A549 (cell line): ENCODE measurements around the gene PLXNA3. TPM values are rescaled to one million over a fixed set of nuclear protein-coding genes. Genes with fewer than 3 reads are reported as not detected.

ENCODE experiments used
- EHF ChIP-seq: fragments of 250-450 bp; sonication (Bioruptor Pico); IDR thresholded peaks from 2 replicates; pipeline ENCODE4 v1.5.0; 2020; ENCODE audit warnings: mild to moderate bottlenecking
- JUN ChIP-seq, 2 experiments: fragments of >200 bp; sonication (Bioruptor Twin); formaldehyde crosslinking; IDR thresholded peaks; 2 replicates in 1 of 2; 3 replicates in 1 of 2; pipeline ENCODE4 v1.6.1; 2016 to 2017
- polyA plus RNA-seq, 4 experiments: library from polyadenylated mRNA; depleted of rRNA in 3 of 4; stranded (reverse); fragments of >200 nt; fragmentation: RNase III in 1 of 4; extraction: RNeasy Plus Mini Kit Qiagen cat#74134 plus additional on column Dnase treatment in 1 of 4; gene quantifications; 2 replicates in 3 of 4; 3 replicates in 1 of 4; pipeline ENCODE4 v1.2.3, GENCODE V29; 2011 to 2017
- small RNA-seq, 6 experiments: library from RNA; depleted of rRNA; stranded (forward); fragments of <200 nt; gene quantifications; one replicate each; pipeline ENCODE3, GENCODE V24; 2012
- TF ChIP-seq, protein P1 (sequence below): fragments of 450-650 bp; IDR thresholded peaks from 2 replicates; pipeline ENCODE4 v1.6.1; 2014; ENCODE audit warnings: antibody characterized with exemption

PLXNA3 gene
- polyA plus RNA-seq, 2 of the 4 experiments (the other 2 are of a cell fraction), result 3.4 to 10.1 TPM

GRCh38 chrX:154526901-154527675 is 69.0 kb downstream of the PLXNA3 start (continued):
- TF ChIP-seq EHF (CRISPR knock-in tag), result no peak
- TF ChIP-seq JUN (IDR thresholded peaks at IDR 0.05), result peak; percentile 62 to 85; a peak in 4 of 5 replicates
- TF ChIP-seq, protein P1, sequence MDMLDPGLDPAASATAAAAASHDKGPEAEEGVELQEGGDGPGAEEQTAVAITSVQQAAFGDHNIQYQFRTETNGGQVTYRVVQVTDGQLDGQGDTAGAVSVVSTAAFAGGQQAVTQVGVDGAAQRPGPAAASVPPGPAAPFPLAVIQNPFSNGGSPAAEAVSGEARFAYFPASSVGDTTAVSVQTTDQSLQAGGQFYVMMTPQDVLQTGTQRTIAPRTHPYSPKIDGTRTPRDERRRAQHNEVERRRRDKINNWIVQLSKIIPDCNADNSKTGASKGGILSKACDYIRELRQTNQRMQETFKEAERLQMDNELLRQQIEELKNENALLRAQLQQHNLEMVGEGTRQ, result no peak
- TF ChIP-seq, all 56 proteins: peak for 12

Small RNAs within 50 kb of the gene (small RNA-seq; reads per million reads assigned to genes)
- gene MIR6858 (0 to 4.7 (median 0) reads per million in 6 experiments), gene RN7SL697P (0 reads per million in 6 experiments)

Other genes starting within 250 kb of the PLXNA3 start
- gene OPN1MW2, start 238.5 kb upstream of the PLXNA3 start, polyA plus RNA-seq (2011; rRNA removed), result not detected in 2 replicates
- gene OPN1MW2, start 238.5 kb upstream of the PLXNA3 start, polyA plus RNA-seq (2017; fragmentation: RNase III; extraction: RNeasy Plus Mini Kit Qiagen cat#74134 plus additional on column Dnase treatment), result not detected in 3 replicates
- not detected in 2 replicates for gene OPN1MW3, start 200.7 kb upstream of the PLXNA3 start, polyA plus RNA-seq (2011; rRNA removed)
- not detected in 3 replicates for gene OPN1MW3, start 200.7 kb upstream of the PLXNA3 start, polyA plus RNA-seq (2017; fragmentation: RNase III; extraction: RNeasy Plus Mini Kit Qiagen cat#74134 plus additional on column Dnase treatment)
- gene TEX28, start 163.2 kb upstream of the PLXNA3 start, polyA plus RNA-seq (2011; rRNA removed), result not detected in 2 replicates
- not detected in 3 replicates for gene TEX28, start 163.2 kb upstream of the PLXNA3 start, polyA plus RNA-seq (2017; fragmentation: RNase III; extraction: RNeasy Plus Mini Kit Qiagen cat#74134 plus additional on column Dnase treatment)
- 0.14 TPM in 1 of 2 replicates, not detected in the other for gene TKTL1, start 162.5 kb upstream of the PLXNA3 start, polyA plus RNA-seq (2011; rRNA removed)
- not detected in 3 replicates for gene TKTL1, start 162.5 kb upstream of the PLXNA3 start, polyA plus RNA-seq (2017; fragmentation: RNase III; extraction: RNeasy Plus Mini Kit Qiagen cat#74134 plus additional on column Dnase treatment)
- gene FLNA, start 83.6 kb upstream of the PLXNA3 start, polyA plus RNA-seq (2011; rRNA removed), result 303 and 351 TPM in 2 replicates
- gene FLNA, start 83.6 kb upstream of the PLXNA3 start, polyA plus RNA-seq (2017; fragmentation: RNase III; extraction: RNeasy Plus Mini Kit Qiagen cat#74134 plus additional on column Dnase treatment), result 1,116 to 1,252 TPM (median 1,118 TPM) in 3 replicates
- gene EMD, start 79.0 kb upstream of the PLXNA3 start, polyA plus RNA-seq (2011; rRNA removed), result 34.6 and 40.7 TPM in 2 replicates
- gene EMD, start 79.0 kb upstream of the PLXNA3 start, polyA plus RNA-seq (2017; fragmentation: RNase III; extraction: RNeasy Plus Mini Kit Qiagen cat#74134 plus additional on column Dnase treatment), result 126 to 131 TPM (median 130 TPM) in 3 replicates
- gene RPL10, start 59.9 kb upstream of the PLXNA3 start, polyA plus RNA-seq (2011; rRNA removed), result 3,216 and 3,468 TPM in 2 replicates
- gene RPL10, start 59.9 kb upstream of the PLXNA3 start, polyA plus RNA-seq (2017; fragmentation: RNase III; extraction: RNeasy Plus Mini Kit Qiagen cat#74134 plus additional on column Dnase treatment), result 4,594 to 4,829 TPM (median 4,804 TPM) in 3 replicates
- gene DNASE1L1, start 49.0 kb upstream of the PLXNA3 start, polyA plus RNA-seq (2011; rRNA removed), result 14.3 and 21.6 TPM in 2 replicates
- 20.9 to 24.5 TPM (median 24.4 TPM) in 3 replicates for gene DNASE1L1, start 49.0 kb upstream of the PLXNA3 start, polyA plus RNA-seq (2017; fragmentation: RNase III; extraction: RNeasy Plus Mini Kit Qiagen cat#74134 plus additional on column Dnase treatment)
- gene TAFAZZIN, start 46.7 kb upstream of the PLXNA3 start, polyA plus RNA-seq (2011; rRNA removed), result 32.6 and 36.9 TPM in 2 replicates
- 25.7 to 36.3 TPM (median 34.4 TPM) in 3 replicates for gene TAFAZZIN, start 46.7 kb upstream of the PLXNA3 start, polyA plus RNA-seq (2017; fragmentation: RNase III; extraction: RNeasy Plus Mini Kit Qiagen cat#74134 plus additional on column Dnase treatment)
- gene ATP6AP1, start 29.6 kb upstream of the PLXNA3 start, polyA plus RNA-seq (2011; rRNA removed), result 62.6 and 69.6 TPM in 2 replicates
- 71.3 to 81.7 TPM (median 78.9 TPM) in 3 replicates for gene ATP6AP1, start 29.6 kb upstream of the PLXNA3 start, polyA plus RNA-seq (2017; fragmentation: RNase III; extraction: RNeasy Plus Mini Kit Qiagen cat#74134 plus additional on column Dnase treatment)
- gene GDI1, start 21.1 kb upstream of the PLXNA3 start, polyA plus RNA-seq (2011; rRNA removed), result 117 and 124 TPM in 2 replicates
- 107 to 131 TPM (median 128 TPM) in 3 replicates for gene GDI1, start 21.1 kb upstream of the PLXNA3 start, polyA plus RNA-seq (2017; fragmentation: RNase III; extraction: RNeasy Plus Mini Kit Qiagen cat#74134 plus additional on column Dnase treatment)
- 55.1 and 57.8 TPM in 2 replicates for gene FAM50A, start 14.1 kb upstream of the PLXNA3 start, polyA plus RNA-seq (2011; rRNA removed)
- gene FAM50A, start 14.1 kb upstream of the PLXNA3 start, polyA plus RNA-seq (2017; fragmentation: RNase III; extraction: RNeasy Plus Mini Kit Qiagen cat#74134 plus additional on column Dnase treatment), result 105 to 123 TPM (median 121 TPM) in 3 replicates
- gene LAGE3, start 21.0 kb downstream of the PLXNA3 start, polyA plus RNA-seq (2011; rRNA removed), result 20.6 and 26.8 TPM in 2 replicates
- gene LAGE3, start 21.0 kb downstream of the PLXNA3 start, polyA plus RNA-seq (2017; fragmentation: RNase III; extraction: RNeasy Plus Mini Kit Qiagen cat#74134 plus additional on column Dnase treatment), result 42.9 to 49.7 TPM (median 47.5 TPM) in 3 replicates
- 26.4 and 30.8 TPM in 2 replicates for gene UBL4A, start 28.3 kb downstream of the PLXNA3 start, polyA plus RNA-seq (2011; rRNA removed)
- 34.6 to 37.7 TPM (median 36.9 TPM) in 3 replicates for gene UBL4A, start 28.3 kb downstream of the PLXNA3 start, polyA plus RNA-seq (2017; fragmentation: RNase III; extraction: RNeasy Plus Mini Kit Qiagen cat#74134 plus additional on column Dnase treatment)
- gene SLC10A3, start 32.3 kb downstream of the PLXNA3 start, polyA plus RNA-seq (2011; rRNA removed), result 9.0 and 10.1 TPM in 2 replicates
- gene SLC10A3, start 32.3 kb downstream of the PLXNA3 start, polyA plus RNA-seq (2017; fragmentation: RNase III; extraction: RNeasy Plus Mini Kit Qiagen cat#74134 plus additional on column Dnase treatment), result 19.3 to 24.1 TPM (median 21.7 TPM) in 3 replicates
- 18.6 and 21.7 TPM in 2 replicates for gene FAM3A, start 58.0 kb downstream of the PLXNA3 start, polyA plus RNA-seq (2011; rRNA removed)
- gene FAM3A, start 58.0 kb downstream of the PLXNA3 start, polyA plus RNA-seq (2017; fragmentation: RNase III; extraction: RNeasy Plus Mini Kit Qiagen cat#74134 plus additional on column Dnase treatment), result 33.2 to 40.6 TPM (median 36.7 TPM) in 3 replicates
- gene G6PD, start 88.6 kb downstream of the PLXNA3 start, polyA plus RNA-seq (2011; rRNA removed), result 692 and 774 TPM in 2 replicates
- 1,409 to 1,481 TPM (median 1,465 TPM) in 3 replicates for gene G6PD, start 88.6 kb downstream of the PLXNA3 start, polyA plus RNA-seq (2017; fragmentation: RNase III; extraction: RNeasy Plus Mini Kit Qiagen cat#74134 plus additional on column Dnase treatment)
- 19.7 and 22.1 TPM in 2 replicates for gene IKBKG, start 89.3 kb downstream of the PLXNA3 start, polyA plus RNA-seq (2011; rRNA removed)
- 33.4 to 38.8 TPM (median 34.2 TPM) in 3 replicates for gene IKBKG, start 89.3 kb downstream of the PLXNA3 start, polyA plus RNA-seq (2017; fragmentation: RNase III; extraction: RNeasy Plus Mini Kit Qiagen cat#74134 plus additional on column Dnase treatment)
- gene CTAG1A, start 126.9 kb downstream of the PLXNA3 start, polyA plus RNA-seq (2011; rRNA removed), result not detected in 2 replicates
- gene CTAG1A, start 126.9 kb downstream of the PLXNA3 start, polyA plus RNA-seq (2017; fragmentation: RNase III; extraction: RNeasy Plus Mini Kit Qiagen cat#74134 plus additional on column Dnase treatment), result not detected in 3 replicates
- gene CTAG1B, start 161.0 kb downstream of the PLXNA3 start, polyA plus RNA-seq (2011; rRNA removed), result not detected in 2 replicates
- gene CTAG1B, start 161.0 kb downstream of the PLXNA3 start, polyA plus RNA-seq (2017; fragmentation: RNase III; extraction: RNeasy Plus Mini Kit Qiagen cat#74134 plus additional on column Dnase treatment), result not detected in 3 replicates
- gene CTAG2, start 195.3 kb downstream of the PLXNA3 start, polyA plus RNA-seq (2011; rRNA removed), result not detected in 2 replicates
- gene CTAG2, start 195.3 kb downstream of the PLXNA3 start, polyA plus RNA-seq (2017; fragmentation: RNase III; extraction: RNeasy Plus Mini Kit Qiagen cat#74134 plus additional on column Dnase treatment), result not detected in 3 replicates